Lung (tissue), 12 donors: ENCODE data around the gene SAC3D1. TPM values are rescaled to one million over a fixed set of nuclear protein-coding genes. Genes with fewer than 3 reads are reported as not detected.
"Not testable (repeated sequence)": the region's sequence is repeated elsewhere in the genome, so short reads cannot be mapped to it uniquely, and the experiment has no call there.

Source experiments
- ATAC-seq: fragments of 200-7000 bp; cut with Tn5 transposase; one replicate; pipeline ENCODE4 v1.9.1; 2020; ENCODE audit warnings: moderate number of reproducible peaks; ENCODE audit not compliant: insufficient read depth, low FRiP score
- DNase-seq, 3 donors: peaks; one replicate each; pipeline ENCODE4 v3.0.0-alpha.2; 2013 to 2017
- H3K27ac ChIP-seq, 2 donors: one replicate each; pipeline ENCODE4 v1.5.1; 2013; ENCODE audit warnings: mild to moderate bottlenecking in 2 of 2, moderate library complexity in 2 of 2, control low read depth in 1 of 2, inconsistent platforms in 1 of 2, low read depth in 1 of 2, low read length in 1 of 2
- H3K27me3 ChIP-seq, 3 donors: one replicate each; pipeline ENCODE4 v1.5.1; 2013; ENCODE audit warnings: low read length in 2 of 3; ENCODE audit not compliant: control insufficient read depth in 3 of 3, insufficient read depth in 3 of 3
- H3K36me3 ChIP-seq, 4 donors: one replicate each; pipeline ENCODE4 v1.5.1; 2013; ENCODE audit warnings: low read length in 4 of 4, mild to moderate bottlenecking in 1 of 4, moderate library complexity in 1 of 4; ENCODE audit not compliant: control insufficient read depth in 4 of 4, insufficient read depth in 4 of 4
- H3K4me1 ChIP-seq, 5 donors: one replicate each; pipeline ENCODE4 v1.5.1; 2013; ENCODE audit warnings: low read length in 5 of 5, mild to moderate bottlenecking in 2 of 5, moderate library complexity in 1 of 5; ENCODE audit not compliant: control insufficient read depth in 5 of 5, insufficient read depth in 5 of 5
- H3K4me3 ChIP-seq: one replicate; pipeline ENCODE4 v1.5.1; 2013; ENCODE audit warnings: mild to moderate bottlenecking, control low read depth, moderate library complexity
- H3K9ac ChIP-seq, 2 donors: one replicate each; pipeline ENCODE4 v1.5.1; 2013; ENCODE audit warnings: low read length in 2 of 2, control low read depth in 1 of 2; ENCODE audit not compliant: insufficient read depth in 1 of 2
- H3K9me3 ChIP-seq, 4 donors: one replicate each; pipeline ENCODE4 v1.5.1; 2013; ENCODE audit warnings: low read length in 3 of 4, mild to moderate bottlenecking in 1 of 4, moderate library complexity in 1 of 4; ENCODE audit not compliant: control insufficient read depth in 4 of 4, insufficient read depth in 3 of 4
- CTCF ChIP-seq: IDR thresholded peaks from 2 replicates; pipeline ENCODE4 v1.5.1; 2012; ENCODE audit warnings: mild to moderate bottlenecking; ENCODE audit errors: control extremely low read depth, extremely low read depth
- WGBS, 2 donors: extraction: QIAGEN DNeasy Blood & Tissue Kit; methylation state at CpG; one replicate each; pipeline ENCODE4 v1.1.7; 2013; 5-methylcytosine and 5-hydroxymethylcytosine counted together
- polyA plus RNA-seq, 2 donors: library from polyadenylated mRNA; stranded (reverse); fragments of 200-250 nt; gene quantifications; one replicate each; pipeline ENCODE4 v1.2.1, GENCODE V29; 2013
- total RNA-seq, 2 donors: library from RNA; depleted of rRNA in 1 of 2; stranded (reverse); fragments of >200 nt in 1 of 2; gene quantifications; one replicate each; pipeline ENCODE4 v1.2.1, GENCODE V29; 2014 to 2021
- donor health status: control.
- donor health status: control.
- donor health status: Bipolar disorder and iron deficiency.
- donor health status: healthy.
- donor health status: DM: yes; HTN: yes; CAD: no.

Gene SAC3D1
- total and polyA plus RNA-seq, 4 donors, result 5.1 to 17.6 (median 14.3) TPM

GRCh38 chr11:65017937-65018336, 23.1 kb upstream of the SAC3D1 start:
- peaks cover 0 to 15% (median 4%) of the 10 kb centered on the region in 5 donors for H3K4me1 ChIP-seq
- no peak overlapping the region for H3K27ac ChIP-seq
- no peaks in the 10 kb centered on the region for H3K27me3 ChIP-seq
- no peak overlapping the region for H3K4me3 ChIP-seq
- TF ChIP-seq CTCF, result no peak
- H3K9ac ChIP-seq, result no peak overlapping the region
- no peak for DNase-seq
- peaks cover 0 to 2% (median 0%) of the 10 kb centered on the region in 4 donors for H3K9me3 ChIP-seq
- WGBS, 2 donors, result 97 to 99% methylated on average over 6 of the region's 6 CpGs
- ATAC-seq, result no peak
- H3K36me3 ChIP-seq, result peaks cover 0 to 22% (median 14%) of the 10 kb centered on the region in 4 donors

- H3K9ac ChIP-seq, result no peak overlapping the region
- ATAC-seq, result no peak
- no peak overlapping the region for H3K4me3 ChIP-seq
- peaks cover 0 to 2% (median 0%) of the 10 kb centered on the region in 4 donors for H3K9me3 ChIP-seq
- no peak overlapping the region for H3K27ac ChIP-seq
- no peak for DNase-seq
- peaks cover 0 to 13% (median under 1%) of the 10 kb centered on the region in 5 donors for H3K4me1 ChIP-seq
- no peak for TF ChIP-seq CTCF
- H3K27me3 ChIP-seq, result no peaks in the 10 kb centered on the region
- peaks cover 0 to 22% (median 14%) of the 10 kb centered on the region in 4 donors for H3K36me3 ChIP-seq
- WGBS, 2 donors, result 69 to 85% methylated on average over 7 of the region's 7 CpGs
Observed at GRCh38 chr11:65019824-65020223, 21.2 kb upstream of the SAC3D1 start.

- ATAC-seq (no peak), DNase-seq (no peak)
- no peak for TF ChIP-seq CTCF
- Histone ChIP-seq H3K4me1 (peaks cover 0 to 8% (median 0%) of the 10 kb centered on the region in 5 donors), H3K4me3 (no peak overlapping the region), H3K9ac (no peak overlapping the region), H3K36me3 (peaks cover 0 to 22% (median 14%) of the 10 kb centered on the region in 4 donors), H3K27ac (no peak overlapping the region), H3K27me3 (no peaks in the 10 kb centered on the region), H3K9me3 (peaks cover 0 to 2% (median 0%) of the 10 kb centered on the region in 4 donors)
- 69 to 79% methylated on average over 3 of the region's 3 CpGs for WGBS, 2 donors
Observed at GRCh38 chr11:65021003-65021402, 20.0 kb upstream of the SAC3D1 start.

- H3K9me3 ChIP-seq, result peaks cover 0 to 2% (median 0%) of the 10 kb centered on the region in 4 donors
- peaks cover 0 to 22% (median 14%) of the 10 kb centered on the region in 4 donors for H3K36me3 ChIP-seq
- H3K4me1 ChIP-seq, result peaks cover 0 to 5% (median 0%) of the 10 kb centered on the region in 5 donors
- DNase-seq (no peak), ATAC-seq (no peak)
- no peak overlapping the region for H3K4me3 ChIP-seq
- WGBS, 2 donors, result 94 to 95% methylated on average over 10 to 11 of the region's 11 CpGs
- no peak overlapping the region for H3K9ac ChIP-seq
- TF ChIP-seq CTCF, result no peak
- no peak overlapping the region for H3K27ac ChIP-seq
- H3K27me3 ChIP-seq, result no peaks in the 10 kb centered on the region
Observed at GRCh38 chr11:65021509-65021908, 19.5 kb upstream of the SAC3D1 start.

- not testable (repeated sequence) for H3K27ac ChIP-seq, H3K9ac ChIP-seq, H3K27me3 ChIP-seq, H3K4me3 ChIP-seq, H3K9me3 ChIP-seq, DNase-seq, ATAC-seq
- Histone ChIP-seq H3K4me1 (peaks cover 3 to 10% (median 6%) of the 10 kb centered on the region in 5 donors), H3K36me3 (peaks cover 0 to 14% (median 12%) of the 10 kb centered on the region in 4 donors)
- 80 to 84% methylated on average over 8 of the region's 8 CpGs for WGBS, 2 donors
Observed at GRCh38 chr11:65023502-65023901, 17.5 kb upstream of the SAC3D1 start.
